Gastrocnemius medialis (tissue), 4 donors: ENCODE results near the gene OTOG. TPM values are rescaled to one million over a fixed set of nuclear protein-coding genes. Genes with fewer than 3 reads are reported as not detected.

Source experiments
- ATAC-seq, 2 donors: fragments of 150-250 bp; one replicate each; pipeline ENCODE4 v1.9.1; 2016
- DNase-seq, 2 donors: peaks; one replicate each; pipeline ENCODE4 v3.0.0-alpha.2; 2019
- H3K27ac ChIP-seq, 4 donors: fragments of 200-600 bp; sonication (generic); 1 replicate in 1 of 4; 2 replicates in 3 of 4; pipeline ENCODE4 v1.5.1; 2016 to 2018; ENCODE audit warnings: mild to moderate bottlenecking in 2 of 4, moderate library complexity in 1 of 4
- H3K27me3 ChIP-seq, 3 donors: fragments of 200-600 bp; sonication (generic) in 2 of 3; 1 replicate in 1 of 3; 2 replicates in 2 of 3; pipeline versions ENCODE4 v1.5.1 to v1.6.0; 2016 to 2019; ENCODE audit warnings: mild to moderate bottlenecking in 1 of 3, moderate library complexity in 1 of 3
- H3K36me3 ChIP-seq, 2 donors: fragments of 200-600 bp; sonication (generic) in 1 of 2; one replicate each; pipeline ENCODE4 v1.5.1; 2017 to 2018
- H3K4me1 ChIP-seq, 2 donors: fragments of 200-600 bp; sonication (generic) in 1 of 2; one replicate each; pipeline ENCODE4 v1.5.1; 2016 to 2017; ENCODE audit warnings: mild to moderate bottlenecking in 2 of 2
- H3K4me3 ChIP-seq, 4 donors: fragments of 200-600 bp; sonication (generic) in 3 of 4; 1 replicate in 1 of 4; 2 replicates in 3 of 4; pipeline ENCODE4 v1.5.1; 2016 to 2019; ENCODE audit warnings: mild to moderate bottlenecking in 2 of 4
- H3K9me3 ChIP-seq, 3 donors: fragments of 200-600 bp; sonication (generic) in 2 of 3; 1 replicate in 1 of 3; 2 replicates in 2 of 3; pipeline ENCODE4 v1.5.1; 2016 to 2019
- CTCF ChIP-seq, 5 experiments: fragments of 450-650 bp in 3 of 5; fragments of 200-600 bp in 2 of 5; sonication (generic) in 2 of 5; IDR thresholded peaks in 4 of 5; conservative IDR thresholded peaks in 1 of 5; 1 replicate in 4 of 5; 2 replicates in 1 of 5; pipeline ENCODE4 v1.5.1; 2016 to 2019; ENCODE audit warnings: antibody characterized with exemption in 5 of 5, mild to moderate bottlenecking in 3 of 5, moderate library complexity in 3 of 5
- POLR2A ChIP-seq, 2 donors: fragments of 450-650 bp; IDR thresholded peaks; one replicate each; pipeline ENCODE4 v1.6.1; 2017; ENCODE audit warnings: antibody characterized with exemption in 2 of 2, mild to moderate bottlenecking in 2 of 2, moderate library complexity in 2 of 2
- in situ Hi-C, 4 donors: fragments of 200-750 bp; cut with MboI; loops; one replicate each; pipeline versions ENCODE4 v1.15.0 to v1.8.0; 2017; ENCODE audit warnings: low sequenced_read_pairs in 4 of 4
- intact Hi-C: fragments of 100-400 bp; cut with DNase I; formaldehyde crosslinking; loops from one replicate; pipeline ENCODE4 v1.15.1; 2023; ENCODE audit warnings: low total_unique reads
- total RNA-seq, 4 donors: library from RNA; depleted of rRNA; stranded (reverse); fragments of >200 nt; gene quantifications; one replicate each; pipeline versions ENCODE4 v1.1.0 to v1.2.3, GENCODE V29; 2016

OTOG gene
- total RNA-seq, 4 donors from 2014 or later: not detected

DNA sequence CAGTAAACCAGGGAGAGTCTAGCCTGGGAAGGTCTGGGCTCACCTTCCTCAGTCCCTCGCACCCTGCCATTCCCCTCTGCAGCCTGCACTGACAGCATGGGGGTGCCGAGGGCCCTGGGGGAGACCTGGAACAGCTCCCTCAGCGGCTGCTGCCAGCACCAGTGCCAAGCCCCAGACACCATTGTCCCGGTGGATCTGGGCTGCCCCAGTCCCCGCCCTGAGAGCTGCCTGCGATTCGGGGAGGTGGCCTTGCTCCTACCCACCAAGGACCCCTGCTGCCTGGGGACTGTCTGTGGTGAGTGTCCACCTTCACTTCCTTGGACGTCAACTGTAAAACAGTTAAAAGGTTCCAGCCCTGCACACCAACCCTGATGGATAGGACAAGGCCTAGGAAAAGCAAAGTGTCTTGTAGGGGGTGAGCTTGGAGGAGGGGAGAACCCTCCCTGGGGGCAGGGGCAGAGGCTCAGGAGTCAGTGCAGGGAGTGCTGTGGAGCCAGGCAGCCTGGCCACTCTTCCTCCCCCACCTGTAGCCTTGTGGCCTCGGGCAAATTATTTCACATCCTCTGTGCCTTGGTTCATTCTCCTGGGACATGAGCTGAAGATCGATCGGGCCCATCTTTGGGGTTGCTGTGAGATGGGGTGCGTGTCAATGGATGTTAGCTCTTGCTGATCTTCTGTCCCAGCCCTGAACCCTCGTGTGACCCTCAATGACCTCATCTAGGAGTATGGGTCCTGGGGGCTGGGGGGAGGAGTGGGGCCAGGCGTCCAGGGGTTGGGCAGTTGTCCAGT is 87.1 kb downstream of the OTOG start:
- ATAC-seq (no peak), DNase-seq (no peak)
- no peak overlapping the region for H3K4me3 ChIP-seq
- no peaks in the 10 kb centered on the region for H3K27me3 ChIP-seq
- H3K36me3 ChIP-seq: no peaks in the 10 kb centered on the region
- intact Hi-C loops: no loop called here
- H3K27ac ChIP-seq: no peak overlapping the region
- TF ChIP-seq CTCF (IDR thresholded peaks at IDR 0.05 in 4 of 5, conservative IDR thresholded peaks at IDR 0.05 in 1 of 5) (no peak), POLR2A (IDR thresholded peaks at IDR 0.05) (no peak)
- in situ Hi-C loops: loop anchor here in 1 of 4 donors (10.0 kb wide), 1 partner anchor 91 kb away; no protein-coding TSS in a partner anchor
- H3K9me3 ChIP-seq: no peaks in the 10 kb centered on the region
- H3K4me1 ChIP-seq: no peaks in the 10 kb centered on the region

DNA sequence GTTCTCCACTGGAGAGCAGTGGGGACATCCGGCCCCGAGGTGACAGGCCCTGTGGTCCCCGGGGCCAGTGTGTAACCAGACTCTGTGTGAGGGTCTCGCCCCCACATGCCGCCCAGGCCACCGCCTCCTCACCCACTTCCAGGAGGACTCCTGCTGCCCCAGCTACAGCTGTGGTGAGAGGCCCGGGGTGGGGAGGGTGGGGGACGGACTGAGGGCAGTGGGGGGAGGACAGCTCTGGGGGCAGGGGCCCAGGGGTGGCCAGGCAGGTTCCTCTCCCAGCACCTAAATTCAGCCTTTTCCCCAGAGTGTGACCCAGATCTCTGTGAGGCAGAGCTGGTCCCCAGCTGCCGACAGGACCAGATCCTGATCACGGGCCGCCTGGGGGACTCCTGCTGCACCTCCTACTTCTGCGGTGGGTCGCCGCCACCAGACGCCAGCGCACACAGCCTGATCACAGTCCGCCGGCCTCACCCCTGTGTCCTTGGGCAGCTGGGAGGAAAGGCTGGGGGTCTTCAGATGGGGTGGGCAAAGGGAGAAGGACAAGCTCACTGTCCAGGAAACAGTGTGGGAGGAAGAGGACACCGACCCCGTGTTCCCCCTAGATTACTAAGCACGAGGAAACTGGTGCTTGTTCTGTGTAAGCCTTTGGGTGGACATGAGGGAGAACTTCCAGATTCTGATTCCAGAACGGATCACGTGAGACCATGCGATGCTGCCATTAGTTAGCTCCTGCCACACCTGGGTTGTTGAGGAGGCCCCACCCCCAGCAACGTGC is 87.9 kb downstream of the OTOG start:
- Histone ChIP-seq H3K27me3 (no peaks in the 10 kb centered on the region), H3K4me3 (no peak overlapping the region), H3K36me3 (no peaks in the 10 kb centered on the region), H3K9me3 (no peaks in the 10 kb centered on the region), H3K27ac (no peak overlapping the region), H3K4me1 (no peaks in the 10 kb centered on the region)
- in situ Hi-C loops: loop anchor here in 1 of 4 donors (10.0 kb wide), 1 partner anchor 90 kb away; no protein-coding TSS in a partner anchor
- no peak for DNase-seq
- intact Hi-C loops: no loop called here
- ATAC-seq: no peak
- TF ChIP-seq POLR2A (IDR thresholded peaks at IDR 0.05): no peak
- no peak for TF ChIP-seq CTCF (IDR thresholded peaks at IDR 0.05 in 4 of 5, conservative IDR thresholded peaks at IDR 0.05 in 1 of 5)

DNA sequence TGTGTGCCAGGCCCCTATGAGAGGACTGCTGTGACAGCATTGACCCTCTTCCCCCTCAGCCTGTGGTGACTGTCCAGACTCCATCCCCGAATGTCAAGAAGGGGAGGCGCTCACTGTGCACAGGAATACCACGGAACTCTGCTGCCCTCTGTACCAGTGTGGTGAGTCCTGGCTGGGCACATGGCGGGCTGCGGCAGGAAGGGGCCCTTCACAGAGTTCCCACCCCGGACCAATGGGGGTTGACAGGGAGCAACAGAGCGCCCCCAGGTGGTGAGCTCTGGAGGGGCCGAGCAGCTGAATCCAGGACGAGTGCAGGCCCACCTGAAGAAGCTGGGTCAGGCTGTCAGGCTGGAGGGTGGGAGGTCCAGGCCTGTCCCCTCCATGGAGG is 88.5 kb downstream of the OTOG start:
- intact Hi-C loops (no loop called here), in situ Hi-C loops (loop anchor here in 1 of 4 donors (10.0 kb wide), 1 partner anchor 89 kb away; no protein-coding TSS in a partner anchor)
- ATAC-seq (no peak), DNase-seq (no peak)
- TF ChIP-seq POLR2A (IDR thresholded peaks at IDR 0.05) (no peak), CTCF (IDR thresholded peaks at IDR 0.05 in 4 of 5, conservative IDR thresholded peaks at IDR 0.05 in 1 of 5) (no peak)
- Histone ChIP-seq H3K4me1 (no peaks in the 10 kb centered on the region), H3K4me3 (no peak overlapping the region), H3K9me3 (no peaks in the 10 kb centered on the region), H3K36me3 (no peaks in the 10 kb centered on the region), H3K27ac (no peak overlapping the region), H3K27me3 (no peaks in the 10 kb centered on the region)

DNA sequence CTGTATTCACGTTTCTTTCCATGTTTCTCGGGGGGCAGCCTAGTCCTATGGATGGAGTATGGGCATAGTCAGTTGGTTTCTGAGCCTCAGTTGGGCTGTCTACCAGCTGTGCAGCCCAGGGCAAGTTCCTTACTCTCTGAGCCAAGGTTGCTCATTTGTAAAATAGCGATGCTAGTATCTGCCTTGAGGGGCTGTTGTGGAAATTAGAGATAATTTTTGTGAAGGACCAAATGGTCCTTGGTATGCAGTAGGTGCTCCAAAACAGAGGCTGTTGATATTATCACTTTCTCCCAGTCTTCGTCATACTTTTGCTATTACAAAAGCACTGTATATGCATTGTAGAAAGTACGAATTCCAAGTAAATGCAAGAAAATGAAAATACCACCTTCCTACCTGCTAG is 89.7 kb downstream of the OTOG start:
- no peaks in the 10 kb centered on the region for H3K4me1 ChIP-seq
- no peak for ATAC-seq
- no peaks in the 10 kb centered on the region for H3K36me3 ChIP-seq
- in situ Hi-C loops (loop anchor here in 1 of 4 donors (10.0 kb wide), 1 partner anchor 88 kb away; no protein-coding TSS in a partner anchor), intact Hi-C loops (no loop called here)
- no peaks in the 10 kb centered on the region for H3K9me3 ChIP-seq
- H3K27ac ChIP-seq: no peak overlapping the region
- H3K27me3 ChIP-seq: no peaks in the 10 kb centered on the region
- DNase-seq: no peak
- TF ChIP-seq CTCF (IDR thresholded peaks at IDR 0.05 in 4 of 5, conservative IDR thresholded peaks at IDR 0.05 in 1 of 5): no peak
- no peak for TF ChIP-seq POLR2A (IDR thresholded peaks at IDR 0.05)
- H3K4me3 ChIP-seq: no peak overlapping the region
